Neural progenitor cell (in vitro differentiated cells): Measurements from ENCODE around the gene C2CD2L. TPM values are rescaled to one million over a fixed set of nuclear protein-coding genes. Genes with fewer than 3 reads are reported as not detected.

ENCODE experiments used
- DNase-seq: peaks from one replicate; pipeline ENCODE4 v3.0.0-alpha.2; 2016; ENCODE audit warnings: low spot score
- H2AFZ ChIP-seq: fragments of 200-600 bp; sonication (generic); replicated peaks from 2 replicates; pipeline ENCODE4 v1.6.1; 2016; ENCODE audit warnings: antibody characterized with exemption
- H3F3A ChIP-seq: fragments of 200-600 bp; sonication (generic); 2 replicates; pipeline ENCODE4 v1.6.1; 2016; ENCODE audit warnings: antibody characterized with exemption, low read depth
- H3K27ac ChIP-seq: fragments of 200-600 bp; sonication (generic); 2 replicates; pipeline ENCODE4 v1.5.1; 2016; ENCODE audit warnings: mild to moderate bottlenecking
- H3K27me3 ChIP-seq: fragments of 200-600 bp; sonication (generic); 2 replicates; pipeline ENCODE4 v1.6.1; 2016; ENCODE audit warnings: mild to moderate bottlenecking, moderate library complexity
- H3K36me3 ChIP-seq: fragments of 200-600 bp; sonication (generic); 2 replicates; pipeline ENCODE4 v1.5.1; 2016
- H3K4me1 ChIP-seq: fragments of 200-600 bp; sonication (generic); 2 replicates; pipeline ENCODE4 v1.6.1; 2016; ENCODE audit warnings: mixed run types
- H3K4me2 ChIP-seq: fragments of 200-600 bp; sonication (generic); 2 replicates; pipeline ENCODE4 v1.6.1; 2016
- H3K4me3 ChIP-seq: fragments of 200-600 bp; sonication (generic); 2 replicates; pipeline ENCODE4 v1.5.1; 2016
- H3K79me2 ChIP-seq: fragments of 200-600 bp; sonication (generic); 2 replicates; pipeline ENCODE4 v1.6.1; 2016; ENCODE audit warnings: low read depth
- H3K9ac ChIP-seq: fragments of 200-600 bp; sonication (generic); 2 replicates; pipeline ENCODE4 v1.6.1; 2016
- H3K9me3 ChIP-seq: fragments of 200-600 bp; sonication (generic); 2 replicates; pipeline ENCODE4 v1.5.1; 2016; ENCODE audit warnings: low read depth
- H4K20me1 ChIP-seq: fragments of 200-600 bp; sonication (generic); 2 replicates; pipeline ENCODE4 v1.6.1; 2016; ENCODE audit warnings: low read depth
- H3K27ac Mint-ChIP-seq: 3 replicates; pipeline ENCODE4 v1.8.0; 2021; ENCODE audit warnings: mixed read lengths
- H3K27me3 Mint-ChIP-seq: 2 replicates; pipeline ENCODE4 v1.8.0; 2022; ENCODE audit warnings: low read depth, mild to moderate bottlenecking, inconsistent platforms, moderate library complexity, mixed read lengths; ENCODE audit not compliant: insufficient read depth
- H3K36me3 Mint-ChIP-seq: 3 replicates; pipeline ENCODE4 v1.8.0; 2021; ENCODE audit warnings: mixed read lengths
- H3K4me1 Mint-ChIP-seq: 3 replicates; pipeline ENCODE4 v1.8.0; 2021; ENCODE audit warnings: mixed read lengths
- H3K4me3 Mint-ChIP-seq: 3 replicates; pipeline ENCODE4 v1.8.0; 2021; ENCODE audit warnings: mild to moderate bottlenecking, moderate library complexity, mixed read lengths
- H3K9me3 Mint-ChIP-seq: 3 replicates; pipeline ENCODE4 v1.8.0; 2020; ENCODE audit warnings: mixed read lengths
- CTCF ChIP-seq: fragments of 200-600 bp; sonication (generic); IDR thresholded peaks from 2 replicates; pipeline ENCODE4 v1.5.1; 2017; ENCODE audit warnings: antibody characterized with exemption, mild to moderate bottlenecking
- EZH2 ChIP-seq: fragments of 200-600 bp; sonication (generic); IDR thresholded peaks from 2 replicates; pipeline ENCODE4 v1.6.1; 2017; ENCODE audit warnings: antibody characterized with exemption, mild to moderate bottlenecking, moderate library complexity
- EZH2phosphoT487 ChIP-seq: fragments of 200-600 bp; sonication (generic); IDR thresholded peaks from 2 replicates; pipeline ENCODE4 v1.6.1; 2017; ENCODE audit warnings: antibody characterized with exemption
- total RNA-seq: library from RNA; depleted of rRNA; stranded (reverse); fragments of >200 nt; gene quantifications from 2 replicates; pipeline ENCODE4 v1.2.3, GENCODE V29; 2015; ENCODE audit warnings: low replicate concordance

C2CD2L gene
- total RNA-seq, 1 donor from 2014 or later, result 1.5 TPM

- H3K4me1 Mint-ChIP-seq, result peaks cover 44% of the 10 kb centered on the region
- TF ChIP-seq EZH2 (no peak), EZH2phosphoT487 (no peak), CTCF (no peak)
- H3K27ac ChIP-seq, result peak overlapping the region; percentile 40
Measured at GRCh38 chr11:119091966-119092879, 14.9 kb upstream of the C2CD2L start.

DNA sequence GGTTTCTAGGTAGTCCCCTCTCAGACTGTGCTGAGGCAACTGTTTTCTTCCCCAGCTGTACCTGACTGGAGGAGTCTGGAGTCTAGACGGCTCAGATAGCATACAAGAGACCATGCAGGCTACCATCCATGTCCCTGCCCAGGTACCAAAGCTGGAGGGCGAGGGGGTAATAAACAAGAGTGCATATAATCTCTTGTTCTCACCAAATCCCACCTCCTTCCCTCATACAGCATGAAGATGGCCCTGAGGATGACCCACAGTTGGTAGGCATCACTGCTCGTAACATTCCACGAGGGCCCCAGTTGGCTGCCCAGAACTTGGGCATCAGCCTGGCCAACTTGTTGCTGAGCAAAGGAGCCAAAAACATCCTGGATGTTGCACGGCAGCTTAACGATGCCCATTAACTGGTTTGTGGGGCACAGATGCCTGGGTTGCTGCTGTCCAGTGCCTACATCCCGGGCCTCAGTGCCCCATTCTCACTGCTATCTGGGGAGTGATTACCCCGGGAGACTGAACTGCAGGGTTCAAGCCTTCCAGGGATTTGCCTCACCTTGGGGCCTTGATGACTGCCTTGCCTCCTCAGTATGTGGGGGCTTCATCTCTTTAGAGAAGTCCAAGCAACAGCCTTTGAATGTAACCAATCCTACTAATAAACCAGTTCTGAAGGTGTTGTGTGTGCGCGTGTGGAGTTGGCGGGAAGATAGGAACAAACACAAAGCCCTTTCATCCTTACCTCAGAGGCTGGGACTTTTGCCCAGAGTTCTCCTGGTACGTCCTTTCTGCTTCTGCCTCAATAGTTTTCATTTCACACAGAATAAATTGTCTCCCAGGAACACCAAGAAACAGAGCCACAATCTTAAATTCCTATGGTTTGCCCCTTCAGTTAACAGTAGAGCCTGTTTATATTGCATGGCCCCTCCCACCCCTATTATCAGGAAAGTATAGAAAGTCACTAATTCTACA lies 14.0 kb upstream of the C2CD2L start:
- H3K36me3 ChIP-seq, result no peaks in the 10 kb centered on the region

More at GRCh38 chr11:119091966-119092879, 14.9 kb upstream of the C2CD2L start:
- Histone ChIP-seq H3K4me3 (peak overlapping the region; percentile 69), H3K36me3 (no peaks in the 10 kb centered on the region), H2AFZ (no peak overlapping the region), H3K79me2 (peaks cover 53% of the 10 kb centered on the region), H3K9ac (peak overlapping the region; percentile 84), H3K4me1 (peaks cover 21% of the 10 kb centered on the region), H3K27me3 (no peaks in the 10 kb centered on the region), H4K20me1 (peaks cover 54% of the 10 kb centered on the region), H3K4me2 (peak overlapping the region; percentile 99), H3F3A (peaks cover 66% of the 10 kb centered on the region), H3K9me3 (no peaks in the 10 kb centered on the region)
- H3K27me3 Mint-ChIP-seq, result peaks cover 14% of the 10 kb centered on the region
- no peak for DNase-seq
- H3K27ac Mint-ChIP-seq, result no peak overlapping the region
- H3K9me3 Mint-ChIP-seq, result no peaks in the 10 kb centered on the region
- H3K36me3 Mint-ChIP-seq, result peaks cover 27% of the 10 kb centered on the region
- peak overlapping the region; percentile 95 for H3K4me3 Mint-ChIP-seq

GRCh38 chr11:119093942-119094815 lies 13.0 kb upstream of the C2CD2L start:
- H3K4me3 ChIP-seq, result peak overlapping the region; percentile 69
- peak; percentile 48 for DNase-seq
- peak overlapping the region; percentile 79 for H3K27ac Mint-ChIP-seq
- H3K27ac ChIP-seq, result peak overlapping the region; percentile 9
- H3F3A ChIP-seq, result peaks cover 65% of the 10 kb centered on the region
- H3K4me1 ChIP-seq, result peaks cover 21% of the 10 kb centered on the region
- H2AFZ ChIP-seq, result no peak overlapping the region
- H3K27me3 ChIP-seq, result no peaks in the 10 kb centered on the region
- peaks cover 42% of the 10 kb centered on the region for H3K36me3 Mint-ChIP-seq
- H3K9me3 Mint-ChIP-seq, result no peaks in the 10 kb centered on the region
- peak overlapping the region; percentile 84 for H3K9ac ChIP-seq
- peaks cover 49% of the 10 kb centered on the region for H4K20me1 ChIP-seq
- peaks cover 44% of the 10 kb centered on the region for H3K79me2 ChIP-seq
- H3K4me2 ChIP-seq, result peak overlapping the region; percentile 99
- H3K27me3 Mint-ChIP-seq, result peaks cover 14% of the 10 kb centered on the region
- peak overlapping the region; percentile 95 for H3K4me3 Mint-ChIP-seq
- no peaks in the 10 kb centered on the region for H3K36me3 ChIP-seq
- H3K4me1 Mint-ChIP-seq, result peaks cover 46% of the 10 kb centered on the region
- no peaks in the 10 kb centered on the region for H3K9me3 ChIP-seq
- TF ChIP-seq EZH2phosphoT487 (no peak), EZH2 (no peak), CTCF (no peak)

More for the DNA sequence above, 14.0 kb upstream of the C2CD2L start:
- no peaks in the 10 kb centered on the region for H3K9me3 ChIP-seq
- peaks cover 14% of the 10 kb centered on the region for H3K27me3 Mint-ChIP-seq
- TF ChIP-seq EZH2phosphoT487 (no peak), EZH2 (no peak)
- peak overlapping the region; percentile 69 for H3K4me3 ChIP-seq
- H3K27ac ChIP-seq, result peak overlapping the region; percentile 40
- H3K9me3 Mint-ChIP-seq, result no peaks in the 10 kb centered on the region
- DNase-seq, result no peak
- H3K4me1 Mint-ChIP-seq, result peaks cover 43% of the 10 kb centered on the region
- peaks cover 45% of the 10 kb centered on the region for H3K79me2 ChIP-seq
- peak overlapping the region; percentile 99 for H3K4me2 ChIP-seq
- H3K9ac ChIP-seq, result peak overlapping the region; percentile 84
- peak overlapping the region; percentile 95 for H3K4me3 Mint-ChIP-seq
- H3K4me1 ChIP-seq, result peaks cover 21% of the 10 kb centered on the region
- H2AFZ ChIP-seq, result no peak overlapping the region
- peak overlapping the region; percentile 79 for H3K27ac Mint-ChIP-seq
- peaks cover 66% of the 10 kb centered on the region for H3F3A ChIP-seq
- H4K20me1 ChIP-seq, result peaks cover 49% of the 10 kb centered on the region
- no peaks in the 10 kb centered on the region for H3K27me3 ChIP-seq
- H3K36me3 Mint-ChIP-seq, result peaks cover 36% of the 10 kb centered on the region
